Ecto neural progenitor cell (in vitro differentiated cells): Measurements from ENCODE around the gene RNF4.
A peak's percentile ranks its signal among the peaks of the same experiment; 100 is the strongest.

Source experiments
- DNase-seq: peaks from one replicate; pipeline ENCODE4 v3.0.0-alpha.2; 2018; ENCODE audit warnings: low spot score

RNF4 gene

DNA sequence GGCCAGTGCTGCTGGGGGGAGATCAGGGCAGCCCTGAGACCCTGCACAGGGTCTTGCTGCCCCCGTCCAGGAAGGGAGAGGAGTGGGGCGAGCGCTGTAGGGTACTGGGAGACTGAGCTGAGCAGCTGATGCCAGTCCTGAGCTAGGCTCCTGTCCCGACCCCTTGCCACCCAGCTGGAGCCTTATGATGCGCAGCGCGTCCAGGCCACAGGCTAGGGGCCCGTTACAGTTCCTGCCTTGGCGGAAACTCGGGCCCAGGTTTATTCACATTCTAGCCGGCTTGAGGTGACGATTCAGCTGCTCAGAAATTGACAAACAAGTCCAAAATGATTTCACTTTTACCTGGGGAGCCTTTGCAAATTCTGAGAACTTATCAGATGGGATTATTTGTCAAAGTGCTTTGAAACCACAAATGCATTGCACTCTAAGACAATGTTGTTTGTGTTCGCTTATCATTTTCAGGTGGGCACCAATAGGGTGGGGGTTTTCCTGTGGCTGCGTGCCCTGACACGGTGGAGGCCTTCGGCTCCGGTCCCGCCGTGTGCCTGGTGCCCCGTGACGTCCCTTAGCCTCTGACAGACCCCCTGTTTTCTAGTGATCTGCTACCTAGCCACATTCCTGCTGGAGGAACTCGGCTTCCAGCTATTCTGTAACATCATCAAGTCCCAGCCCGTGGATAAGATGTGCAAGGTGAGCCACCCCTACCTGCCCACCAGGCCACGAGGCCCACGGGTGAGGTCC, 31.3 kb upstream of the RNF4 start:
- no peak for DNase-seq

DNA sequence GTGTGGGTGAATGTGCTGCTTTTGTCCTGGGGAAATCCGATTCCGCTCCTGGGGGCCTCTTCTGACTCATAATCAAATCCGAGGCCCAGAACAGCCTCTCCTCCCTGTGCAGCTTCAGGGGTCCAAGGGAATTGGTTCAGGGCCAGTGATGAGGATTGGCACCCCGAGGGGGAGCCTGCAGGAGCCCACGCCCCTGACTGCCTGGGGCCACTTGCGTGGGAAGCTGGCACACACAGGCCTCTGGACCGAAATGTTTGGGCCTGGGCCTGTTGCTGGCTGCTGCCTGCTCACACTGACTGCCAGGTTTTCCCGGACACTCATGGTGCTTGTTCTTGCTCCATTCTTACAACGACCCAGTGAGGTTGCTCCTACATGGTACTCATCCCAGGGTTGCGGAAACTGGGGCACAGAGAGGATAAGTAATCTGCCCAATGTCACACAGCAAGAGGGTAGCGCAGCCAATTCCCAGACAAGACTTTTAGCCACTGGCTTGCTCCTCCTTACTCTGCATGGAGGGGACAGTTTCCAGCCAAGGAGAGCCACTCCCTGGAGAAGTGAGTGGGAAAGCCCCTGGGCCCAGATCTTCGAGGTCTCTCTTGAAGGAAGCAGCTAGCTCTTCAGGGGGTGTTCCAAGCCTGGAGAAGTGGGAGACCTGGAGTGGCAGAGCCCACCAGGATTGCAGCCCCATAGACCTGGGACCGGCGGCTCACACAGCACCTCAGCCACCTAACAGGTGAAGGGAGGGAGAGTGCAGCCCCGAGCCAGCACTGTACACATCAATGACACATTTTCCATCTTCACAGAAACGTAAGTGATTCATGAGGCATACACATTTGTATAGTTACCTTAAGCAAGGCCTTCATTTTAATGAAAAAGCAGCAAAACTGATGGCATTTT, 29.8 kb upstream of the RNF4 start:
- no peak for DNase-seq

DNA sequence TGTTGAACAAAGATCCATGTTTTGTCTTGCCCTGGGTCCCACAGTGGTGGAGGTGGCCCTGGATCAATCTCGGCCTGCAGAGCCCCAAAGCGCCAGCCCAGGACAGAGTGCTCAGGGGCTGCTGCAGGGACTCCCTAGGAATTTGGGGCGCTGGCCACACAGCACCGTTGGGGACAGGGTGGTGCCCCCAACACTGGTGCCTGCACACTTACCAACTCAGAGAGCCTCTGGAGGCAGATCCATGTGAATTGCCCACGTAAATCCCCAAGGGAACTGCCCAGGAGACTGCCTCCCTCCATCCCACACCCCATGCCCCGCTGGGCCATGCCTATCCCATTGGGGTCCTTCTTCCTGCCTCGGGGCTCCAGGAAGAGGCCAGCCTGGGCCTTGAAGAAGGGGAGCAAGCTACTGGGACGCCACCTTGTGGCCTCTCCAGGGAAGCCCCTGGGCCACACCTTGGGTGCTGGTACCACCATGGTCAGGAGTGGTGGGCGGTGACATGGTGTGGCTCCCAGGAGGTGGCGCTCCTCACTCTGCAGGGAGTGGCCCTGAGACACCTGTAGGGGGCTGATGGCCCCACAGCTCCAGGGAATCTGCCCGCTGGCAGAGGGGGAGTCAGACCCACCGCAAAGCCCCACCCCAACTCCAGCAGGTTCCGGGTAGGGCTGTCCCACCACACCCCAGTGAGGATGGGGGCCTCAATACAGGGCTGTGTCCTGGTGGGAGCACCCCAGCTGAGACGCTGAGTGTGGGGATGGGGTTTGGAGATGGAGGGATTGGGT, 27.3 kb upstream of the RNF4 start:
- DNase-seq, result peak; percentile 84

DNA sequence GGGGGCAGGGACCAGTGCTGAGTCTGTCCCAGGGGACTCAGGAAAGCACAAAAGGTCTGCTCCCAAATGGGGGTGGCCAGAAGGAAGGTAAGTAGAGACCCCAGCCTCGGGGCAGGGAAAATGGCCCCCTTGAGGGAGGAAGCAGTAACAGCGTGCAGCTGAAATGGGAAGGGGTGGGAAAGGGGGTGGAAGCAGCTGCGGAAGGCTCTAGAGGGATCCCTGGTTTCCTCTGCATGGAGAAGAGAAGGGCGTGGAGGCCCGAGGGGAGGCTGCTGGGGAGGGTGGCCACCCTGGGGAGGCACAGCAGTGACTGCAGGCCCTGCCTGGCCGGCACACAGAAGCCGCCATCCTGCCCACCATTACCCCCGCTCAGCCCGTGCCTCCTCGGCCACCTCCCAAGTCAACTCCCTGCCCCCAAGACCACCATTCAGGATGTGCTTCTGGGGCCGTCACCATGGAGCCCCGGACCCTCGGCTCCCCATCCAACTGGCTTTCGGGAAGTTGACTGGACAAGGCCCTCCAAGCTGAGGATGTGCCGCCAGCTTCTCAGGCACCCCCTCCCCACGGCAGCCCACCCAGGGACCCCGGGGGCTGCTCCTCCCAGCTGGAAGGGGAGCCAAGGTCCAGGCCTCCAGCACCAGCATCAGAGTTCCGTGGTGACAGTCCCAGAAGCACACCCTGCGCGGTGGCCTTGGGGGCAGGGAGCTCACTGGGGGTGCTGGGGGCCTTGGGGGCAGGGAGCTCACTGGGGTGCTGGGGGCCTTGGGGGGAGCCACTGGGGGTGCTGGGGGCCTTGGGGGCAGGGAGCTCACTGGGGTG, 26.5 kb upstream of the RNF4 start:
- no peak for DNase-seq

DNA sequence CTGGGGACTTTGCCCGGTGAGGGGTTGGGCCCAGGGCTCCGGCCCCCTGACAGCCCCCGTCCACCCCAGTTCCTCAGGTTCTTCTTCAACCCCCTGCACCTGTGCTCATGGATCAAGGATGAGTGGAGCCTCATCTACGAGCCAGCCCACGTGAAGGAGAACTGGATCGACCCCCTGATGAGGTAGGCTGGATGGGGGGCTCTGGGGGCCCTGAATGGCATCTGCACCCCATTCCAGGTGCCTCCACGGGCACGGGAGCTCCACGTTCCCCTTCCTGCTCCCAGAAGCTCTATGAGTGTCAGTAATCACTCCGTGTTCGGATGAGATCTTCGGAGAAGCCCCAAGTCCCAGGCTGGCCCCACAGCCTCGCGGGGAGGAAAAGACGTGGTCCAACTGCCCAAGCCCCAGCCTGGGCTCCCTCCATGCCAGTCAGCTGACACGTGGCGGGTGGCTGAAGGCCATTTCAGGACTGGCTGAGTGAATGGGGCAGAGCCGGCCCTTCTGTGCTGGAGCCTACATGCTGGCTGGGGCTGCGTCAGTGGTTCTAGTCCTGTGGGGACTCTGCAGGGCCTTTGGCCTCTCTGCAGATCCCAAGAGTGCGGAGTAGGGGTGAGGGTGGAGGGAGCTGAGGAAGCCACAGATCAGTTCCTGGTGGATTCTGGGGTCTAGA, 25.7 kb upstream of the RNF4 start:
- DNase-seq, result no peak

DNA sequence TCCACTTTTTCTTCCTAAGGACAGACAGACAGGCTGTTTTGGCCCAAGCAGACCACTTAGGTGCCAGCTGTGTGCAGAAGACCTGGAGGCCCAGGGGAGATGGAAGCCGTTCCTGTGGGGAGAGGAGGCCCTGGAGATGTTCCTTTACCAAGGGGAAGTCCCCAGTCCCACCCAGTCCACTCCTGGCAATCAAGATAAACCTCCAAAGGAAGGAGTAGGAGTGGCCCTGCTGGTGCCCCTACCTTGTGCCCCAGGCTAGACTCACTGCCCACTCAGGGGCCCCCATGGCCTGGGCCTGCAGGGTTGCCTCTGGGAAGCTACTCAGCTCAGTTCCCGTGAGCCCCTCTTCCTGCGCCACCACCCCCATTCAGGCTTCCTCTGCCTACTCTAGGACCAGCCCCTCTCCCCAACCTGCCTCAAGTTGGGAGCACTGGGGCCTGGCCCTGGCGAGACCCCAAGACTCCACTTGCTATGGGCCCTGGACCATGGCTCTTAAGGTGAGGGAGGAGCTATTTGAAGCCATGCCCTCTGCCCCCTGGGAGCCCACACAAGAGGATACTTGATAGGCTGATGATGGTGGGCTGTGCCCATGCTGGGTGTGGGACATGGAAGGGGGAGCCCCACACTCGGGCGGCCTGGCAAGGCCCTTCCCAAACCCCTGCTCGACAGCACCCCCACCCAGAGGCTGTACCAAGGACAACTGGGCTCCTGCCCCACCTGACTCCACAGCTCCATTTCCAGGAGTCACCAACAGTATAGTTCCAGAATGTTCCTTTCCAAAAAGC, 24.8 kb upstream of the RNF4 start:
- no peak for DNase-seq

DNA sequence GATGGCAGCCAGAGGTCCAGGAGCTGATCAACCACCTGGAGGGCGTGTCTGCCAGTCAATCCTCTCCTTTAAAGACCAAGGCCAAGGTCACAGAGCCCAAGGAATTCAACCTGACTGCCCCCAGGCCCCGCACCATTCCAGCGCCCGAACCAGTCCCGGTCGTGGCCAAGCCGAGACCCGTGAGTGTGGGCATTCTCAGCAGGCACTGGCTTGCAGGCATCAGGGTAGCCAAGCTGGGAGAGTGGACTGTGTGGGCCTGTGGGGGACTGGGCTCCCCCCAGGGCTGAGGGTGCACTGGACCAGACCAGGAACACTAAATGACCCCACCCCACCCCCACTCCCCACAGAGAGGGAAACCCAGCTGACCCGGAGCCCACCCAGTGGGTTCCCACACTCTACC, 23.8 kb upstream of the RNF4 start:
- no peak for DNase-seq

DNA sequence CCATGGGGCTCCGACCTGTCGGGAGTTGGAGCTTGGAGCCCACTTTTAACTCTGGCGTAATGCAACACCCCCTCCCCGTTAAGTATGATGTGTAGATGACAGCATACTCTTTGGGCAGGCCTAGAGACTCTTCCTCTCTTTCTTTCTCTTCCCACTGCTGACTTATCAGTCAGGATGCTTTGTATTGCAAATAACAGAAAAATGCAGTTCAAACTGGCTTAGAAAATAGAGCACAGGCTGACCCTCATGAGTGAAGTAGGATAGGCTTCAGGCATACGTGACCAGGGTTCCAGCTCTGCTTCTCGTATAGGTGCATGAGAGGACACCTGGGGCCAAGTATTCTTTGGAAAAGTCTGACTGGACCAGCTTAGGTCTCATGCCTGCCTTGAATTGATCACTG, 23.3 kb upstream of the RNF4 start:
- no peak for DNase-seq

DNA sequence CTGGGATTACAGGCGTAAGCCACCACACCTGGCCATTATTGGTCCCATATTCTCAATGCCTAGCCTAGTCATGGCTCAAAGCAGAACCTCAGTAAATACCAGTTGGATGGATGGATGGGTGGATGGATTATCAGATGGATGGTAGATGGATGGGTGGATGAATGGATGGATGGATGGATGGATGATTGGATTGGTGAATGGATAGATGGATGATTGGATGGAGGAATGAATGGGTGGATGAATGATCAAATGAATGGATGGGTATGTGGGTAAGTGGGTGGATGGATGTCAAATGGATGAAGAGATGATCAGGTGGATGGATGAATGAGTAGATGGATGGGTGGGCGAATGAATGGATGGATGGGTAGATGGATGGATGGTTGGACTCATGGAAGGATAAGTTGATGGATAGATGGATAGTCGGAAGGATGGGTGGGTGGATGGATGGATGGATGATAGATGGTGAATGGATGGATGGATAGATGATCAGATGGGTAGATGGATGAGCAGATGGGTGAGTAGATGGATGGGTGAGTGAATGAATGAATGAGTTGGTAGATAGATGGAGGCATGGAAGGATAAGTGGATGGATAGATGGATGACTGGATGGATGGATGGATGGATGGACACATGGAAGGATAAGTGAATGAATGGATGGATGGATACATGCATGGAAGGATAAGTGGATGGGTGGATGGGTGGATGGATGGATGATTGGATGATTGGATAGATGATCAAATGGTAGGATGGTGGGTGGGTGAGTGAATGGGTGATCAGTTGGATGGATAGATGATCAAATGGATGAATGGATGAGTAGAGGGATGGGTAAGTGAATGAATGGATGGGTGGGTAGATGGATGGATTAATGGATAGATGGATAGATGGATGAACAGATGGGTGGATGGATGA, 22.0 kb upstream of the RNF4 start:
- no peak for DNase-seq

DNA sequence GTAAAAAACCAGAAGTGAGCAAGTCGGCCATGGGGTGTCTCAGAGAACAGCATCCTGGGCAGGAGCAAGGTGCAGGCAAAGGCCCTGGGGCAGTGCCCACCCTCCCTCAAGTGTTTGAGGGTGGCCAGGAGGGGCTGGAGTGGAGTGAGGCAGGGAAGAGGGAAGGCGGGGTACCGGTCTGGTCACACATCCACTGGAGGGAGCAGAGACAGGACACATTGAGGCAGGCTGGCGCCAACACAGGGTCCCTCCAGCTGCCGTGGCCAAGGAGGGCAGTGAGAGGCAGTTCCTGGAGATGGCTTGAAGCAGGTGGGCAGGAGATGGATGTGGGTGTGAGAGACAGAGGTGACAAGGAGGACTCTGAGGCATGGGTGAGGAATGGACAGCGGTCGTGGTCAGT, 20.3 kb upstream of the RNF4 start:
- no peak for DNase-seq

DNA sequence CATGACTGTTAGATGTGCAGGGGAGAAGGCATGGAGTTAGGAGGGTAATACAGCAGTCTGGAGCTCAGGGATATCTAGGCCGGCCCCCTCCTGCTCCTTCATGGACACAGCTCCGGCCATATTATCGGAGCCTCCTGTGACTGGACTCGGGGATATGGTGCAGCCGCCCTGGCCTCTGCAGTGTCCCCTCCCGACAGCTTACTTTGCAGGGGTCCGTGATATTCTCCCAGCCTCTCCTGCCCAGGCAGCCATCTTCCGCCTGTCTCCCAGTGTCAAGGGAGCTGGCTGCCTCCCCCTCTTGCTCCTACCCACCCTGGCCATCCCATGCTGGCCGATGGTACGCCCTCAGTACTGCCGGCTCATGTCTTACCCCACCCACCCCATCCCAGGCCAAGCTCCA, 19.9 kb upstream of the RNF4 start:
- DNase-seq, result no peak

DNA sequence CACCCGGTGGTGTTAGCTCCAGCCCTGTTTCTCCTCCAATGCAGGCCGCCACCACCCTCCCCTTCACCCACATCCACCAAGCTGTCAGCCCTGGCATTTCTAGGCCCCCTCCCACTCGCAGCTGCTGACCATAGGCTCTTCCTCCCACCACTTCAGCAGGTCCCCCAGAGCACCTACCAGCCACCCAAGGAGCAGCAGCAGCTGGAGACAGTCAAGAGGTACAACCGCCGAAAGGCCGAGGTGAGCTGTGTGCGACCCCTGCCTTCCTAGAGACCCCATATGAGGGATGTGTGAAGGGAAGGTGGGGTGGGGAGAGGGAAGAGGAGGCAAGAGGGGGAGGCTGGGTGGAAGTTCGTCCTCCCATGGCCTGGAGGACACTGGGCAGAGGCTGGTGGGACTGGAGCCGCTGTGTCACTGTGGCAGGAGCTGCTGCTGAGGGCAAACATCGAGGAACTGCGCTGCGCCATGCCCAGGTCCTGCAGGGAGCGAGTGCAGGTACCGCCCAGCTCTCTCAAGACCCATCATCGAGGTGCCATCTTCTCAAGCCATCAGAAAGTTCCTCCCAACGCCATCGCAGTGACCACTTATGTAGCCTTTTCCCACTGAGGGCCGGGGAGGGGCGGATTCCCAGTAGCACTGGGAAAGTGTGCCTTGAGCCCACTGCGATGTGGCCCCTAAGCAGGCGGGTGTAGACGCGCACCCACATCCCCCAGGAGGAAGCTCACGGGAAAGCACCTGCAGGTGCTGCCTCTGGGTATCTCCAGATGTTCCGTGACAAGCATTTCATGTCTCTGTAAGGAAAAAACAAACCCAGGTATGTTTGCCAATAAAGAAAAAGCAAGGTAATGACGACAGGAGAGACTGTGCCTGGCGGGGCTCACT, 19.2 kb upstream of the RNF4 start:
- DNase-seq, result no peak

DNA sequence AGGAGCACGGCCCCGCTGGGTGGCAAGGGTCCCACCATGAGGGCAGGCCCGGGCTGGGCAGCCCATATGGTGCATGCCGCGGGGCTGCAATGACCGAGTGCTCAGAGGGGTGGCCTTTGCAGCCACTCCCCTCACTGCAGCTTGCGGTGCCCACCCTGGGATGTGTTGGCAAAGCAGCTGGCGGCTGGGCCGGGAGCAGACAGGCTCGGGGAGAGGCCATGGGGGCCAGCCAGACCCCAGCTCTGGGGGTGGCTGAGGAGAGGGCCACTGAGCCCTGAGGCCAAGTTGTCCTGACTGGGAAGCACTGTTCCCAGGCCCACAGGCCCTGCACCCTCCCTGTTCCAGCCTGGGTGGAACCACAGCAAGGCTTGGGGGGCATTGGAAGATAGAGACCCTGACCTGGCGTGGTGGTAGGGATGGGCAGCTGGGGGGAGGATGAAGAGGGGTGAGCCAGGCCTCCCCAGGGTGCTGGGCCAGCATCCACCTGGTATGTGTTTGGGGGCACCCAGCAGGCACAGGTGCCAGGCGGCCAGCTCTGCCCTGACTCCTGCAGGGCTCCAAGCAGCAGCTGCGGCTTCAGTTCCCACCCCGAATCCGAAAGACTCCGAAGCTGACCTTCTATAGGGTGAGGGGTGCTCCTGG, 18.4 kb upstream of the RNF4 start:
- no peak for DNase-seq

DNA sequence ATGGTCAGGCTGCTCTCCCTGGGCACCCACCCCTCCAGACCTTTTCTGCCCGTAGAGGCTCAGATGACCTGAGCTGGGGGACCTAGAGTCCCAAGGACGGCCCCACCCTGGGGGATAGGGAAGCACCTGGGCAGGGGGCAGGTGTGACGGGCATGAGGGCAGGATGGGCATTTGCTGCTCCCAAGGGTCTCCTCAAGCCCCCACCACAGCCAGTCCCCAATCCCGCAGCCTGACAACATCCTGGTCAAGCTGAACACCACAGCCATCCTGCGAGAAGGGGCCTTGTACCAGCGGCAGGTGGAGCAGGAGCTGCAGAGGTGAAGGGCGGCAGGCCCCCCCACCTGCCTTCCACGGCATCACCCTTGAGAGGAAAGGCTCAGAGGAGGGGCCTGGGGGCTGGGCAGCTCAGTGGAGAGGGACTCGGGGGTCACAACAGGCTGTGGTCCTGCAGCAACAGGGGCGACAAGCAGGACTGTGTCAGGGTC, 17.8 kb upstream of the RNF4 start:
- DNase-seq, result no peak

DNA sequence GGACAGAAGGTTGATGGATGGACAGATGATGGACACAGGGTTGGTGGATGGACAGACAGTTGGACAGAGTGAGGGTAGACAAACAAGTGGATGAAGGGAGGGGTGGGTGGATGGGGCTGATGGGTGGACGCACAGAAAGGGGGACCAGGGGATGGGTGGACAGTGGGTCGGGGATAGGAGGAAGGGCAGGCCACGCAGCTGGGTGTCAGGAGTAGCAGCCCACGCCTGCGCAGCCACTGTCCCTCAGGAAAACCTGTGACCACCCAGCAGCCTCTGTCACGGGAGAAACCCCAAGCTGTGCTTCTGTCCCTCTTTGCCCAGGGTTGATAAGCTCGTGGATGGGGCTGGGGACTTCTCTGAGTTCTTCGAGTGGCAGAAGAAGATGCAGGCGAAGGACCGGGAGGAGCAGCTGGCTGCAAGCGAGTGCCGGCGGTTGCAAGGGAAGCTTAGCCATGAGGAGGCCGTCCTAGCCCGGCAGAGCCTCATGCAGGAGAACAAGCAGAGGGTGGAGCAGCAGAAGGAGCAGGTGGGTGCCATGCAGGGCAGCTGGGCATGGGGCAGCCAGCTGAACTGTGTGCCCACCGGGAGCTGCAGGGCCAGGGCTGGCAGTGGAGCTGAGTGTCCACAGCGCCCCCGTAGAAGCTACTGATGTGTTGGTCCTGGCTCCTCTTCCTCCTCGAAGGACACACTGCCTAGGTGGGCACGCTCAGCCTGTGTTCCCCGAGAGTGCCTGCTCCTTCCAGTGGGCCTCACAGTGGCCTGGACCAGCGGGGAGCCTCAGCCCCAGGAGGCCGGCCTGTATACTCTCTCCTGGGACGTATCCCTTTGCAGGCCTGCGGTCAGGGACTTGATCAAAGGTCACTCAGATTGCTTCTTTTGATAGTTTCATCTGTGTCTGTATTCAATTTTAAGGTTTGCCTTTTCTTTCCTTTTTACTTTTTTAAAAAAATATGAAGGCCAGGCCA, 16.8 kb upstream of the RNF4 start:
- no peak for DNase-seq

DNA sequence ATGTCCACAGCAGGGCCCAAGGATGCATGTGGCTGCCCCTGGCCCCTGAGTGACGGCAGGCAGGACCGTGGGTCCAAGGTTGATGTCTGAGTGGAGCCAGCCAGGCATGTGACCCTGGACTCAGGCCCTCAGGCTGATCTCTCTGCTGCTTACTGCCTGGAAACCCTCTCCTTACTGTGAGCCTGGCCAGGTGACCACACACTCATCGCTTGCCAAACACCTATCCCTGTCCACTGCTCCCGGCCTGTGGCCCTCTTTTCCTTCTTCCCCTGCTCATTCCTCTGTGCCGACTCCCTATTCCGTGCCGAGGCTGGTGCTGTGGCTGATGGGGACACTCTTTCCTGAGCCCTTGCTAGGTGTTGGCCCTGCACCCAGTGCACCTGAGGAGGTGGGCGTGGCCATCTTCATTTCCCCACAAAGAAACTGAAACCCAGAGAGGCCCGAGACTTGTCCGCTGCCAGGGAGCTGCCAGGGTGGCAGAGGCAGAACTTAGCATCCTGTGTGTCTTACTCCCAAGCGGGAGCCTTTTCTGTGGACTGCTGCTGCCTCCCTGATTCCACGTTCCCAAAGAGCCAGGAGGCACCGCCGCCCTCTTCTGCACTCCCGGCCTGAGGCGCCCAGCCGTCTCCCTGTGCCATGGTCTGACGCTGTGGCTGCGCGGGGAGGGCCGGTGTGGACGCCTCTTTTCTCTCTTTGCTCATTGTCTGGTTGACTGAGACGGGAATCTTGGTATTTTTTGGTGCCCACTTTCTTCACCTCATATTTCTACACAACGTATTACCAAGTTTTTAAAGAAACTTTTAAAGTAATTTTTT, 11.2 kb upstream of the RNF4 start:
- DNase-seq, result no peak
